Endothelial cell of umbilical vein (primary cell): ENCODE data around the gene PLEKHG3. TPM values are rescaled to one million over a fixed set of nuclear protein-coding genes. Genes with fewer than 3 reads are reported as not detected.

ENCODE experiments used
- BruUV-seq: library from RNA; stranded (reverse); fragments of 400-500 nt; replicated peaks from 2 replicates; lab custom pipeline; 2021; lab: Mats Ljungman, UMichigan
- CTCF ChIA-PET: fragments of 300-600, 350-600 bp; sonication (Branson Sonifier 250); formaldehyde crosslinking; loops from one replicate; lab custom pipeline; 2021; ENCODE audit warnings: antibody characterized with exemption, inconsistent platforms; lab: Charles Lee
- POLR2A ChIA-PET: fragments of 300-600, 350-600 bp; sonication (Branson Sonifier 250); formaldehyde crosslinking; loops from one replicate; lab custom pipeline; 2021; ENCODE audit warnings: antibody characterized with exemption, inconsistent platforms; lab: Charles Lee
- DNase-seq: peaks from one replicate; pipeline ENCODE4 v3.0.0-alpha.2; 2011; ENCODE audit warnings: low read depth, low spot score
- FAIRE-seq: peaks from 2 replicates; lab custom pipeline; 2011; peaks lifted over from hg19 to GRCh38; lab: Jason Lieb, UNC
- H2AFZ ChIP-seq: 2 replicates; pipeline ENCODE4 v1.6.0; 2012; ENCODE audit warnings: low read depth, low read length, control low read depth, inconsistent platforms
- H3K27ac ChIP-seq: 2 replicates; pipeline ENCODE4 v1.5.1; 2011; ENCODE audit warnings: low read depth, mild to moderate bottlenecking, control low read depth, low read length, moderate library complexity; ENCODE audit not compliant: insufficient read depth
- H3K27me3 ChIP-seq, 2 experiments: 2 replicates each; pipeline versions ENCODE4 v1.6.0 to v1.6.1; 2011; ENCODE audit warnings: low read length in 2 of 2, mixed read lengths in 1 of 2; ENCODE audit not compliant: control insufficient read depth in 2 of 2, insufficient read depth in 2 of 2
- H3K36me3 ChIP-seq, 2 experiments: 2 replicates in 1 of 2; 3 replicates in 1 of 2; pipeline ENCODE4 v1.5.1; 2011; ENCODE audit warnings: low read length in 2 of 2, mild to moderate bottlenecking in 1 of 2, moderate library complexity in 1 of 2; ENCODE audit not compliant: control insufficient read depth in 2 of 2, insufficient read depth in 2 of 2; ENCODE audit errors: extremely low read depth in 1 of 2
- H3K4me1 ChIP-seq: 3 replicates; pipeline ENCODE4 v1.5.1; 2011; ENCODE audit warnings: mild to moderate bottlenecking, low read length; ENCODE audit not compliant: control insufficient read depth, insufficient read depth; ENCODE audit errors: extremely low read depth
- H3K4me2 ChIP-seq: 2 replicates; pipeline ENCODE4 v1.6.1; 2011; ENCODE audit warnings: low read length, control low read depth, mixed read lengths; ENCODE audit not compliant: insufficient read depth
- H3K4me3 ChIP-seq, 3 experiments: fragments of 200-600 bp in 1 of 3; sonication (generic), shearing (Covaris generic) in 1 of 3; replicated peaks in 1 of 3; 2 replicates each; pipeline ENCODE4 v1.5.1; 2011 to 2016; ENCODE audit warnings: control low read depth in 3 of 3, low read length in 3 of 3, mild to moderate bottlenecking in 2 of 3, inconsistent platforms in 1 of 3, low read depth in 1 of 3, moderate library complexity in 1 of 3; ENCODE audit not compliant: insufficient read depth in 1 of 3
- H3K79me2 ChIP-seq: 2 replicates; pipeline ENCODE4 v1.6.0; 2012; ENCODE audit warnings: low read length, inconsistent platforms; ENCODE audit not compliant: control insufficient read depth, insufficient read depth
- H3K9ac ChIP-seq: replicated peaks from 2 replicates; pipeline ENCODE3; 2011; ENCODE audit warnings: low read length, control low read depth; ENCODE audit not compliant: insufficient read depth; ENCODE audit errors: extremely low read depth
- H3K9me1 ChIP-seq: replicated peaks from 3 replicates; pipeline ENCODE4 v1.6.0; 2011; ENCODE audit warnings: mild to moderate bottlenecking, low read length; ENCODE audit not compliant: control insufficient read depth, insufficient read depth; ENCODE audit errors: extremely low read depth
- H3K9me3 ChIP-seq: replicated peaks from 2 replicates; pipeline ENCODE4 v1.5.1; 2012; ENCODE audit warnings: low read length, inconsistent platforms; ENCODE audit not compliant: control insufficient read depth, insufficient read depth
- H4K20me1 ChIP-seq: replicated peaks from 2 replicates; pipeline ENCODE3; 2011; ENCODE audit warnings: mild to moderate bottlenecking, low read length; ENCODE audit not compliant: control insufficient read depth, insufficient read depth; ENCODE audit errors: extremely low read depth
- EZH2 ChIP-seq: IDR thresholded peaks from 2 replicates; pipeline ENCODE4 v1.6.1; 2012; ENCODE audit warnings: borderline replicate concordance, low read depth, mild to moderate bottlenecking, moderate library complexity, low read length, inconsistent platforms; ENCODE audit not compliant: severe bottlenecking
- FOS ChIP-seq: IDR thresholded peaks from 2 replicates; pipeline ENCODE4 v1.6.1; 2011; ENCODE audit warnings: mild to moderate bottlenecking, low read length, moderate library complexity, borderline replicate concordance; ENCODE audit not compliant: insufficient read depth
- GATA2 ChIP-seq: IDR thresholded peaks from 2 replicates; pipeline ENCODE4 v1.7.0; 2011; ENCODE audit warnings: low read depth, mild to moderate bottlenecking, moderate library complexity, mixed read lengths, low read length; ENCODE audit not compliant: insufficient read length, insufficient read depth
- JUN ChIP-seq: IDR thresholded peaks from 2 replicates; pipeline ENCODE4 v1.6.1; 2011; ENCODE audit warnings: borderline replicate concordance, low read depth; ENCODE audit not compliant: insufficient read length, insufficient read depth
- MYC ChIP-seq: IDR thresholded peaks from one replicate; pipeline ENCODE4 v1.6.1; 2011; ENCODE audit warnings: mild to moderate bottlenecking, low read depth, low read length
- POLR2A ChIP-seq: IDR thresholded peaks from 2 replicates; pipeline ENCODE4 v1.6.1; 2012; ENCODE audit warnings: low read depth, mild to moderate bottlenecking, control low read depth, low read length
- POLR2AphosphoS5 ChIP-seq: IDR thresholded peaks from 2 replicates; pipeline ENCODE4 v1.6.1; 2012; ENCODE audit warnings: low read depth, mild to moderate bottlenecking, control low read depth, low read length, moderate library complexity; ENCODE audit not compliant: insufficient read depth
- dilution Hi-C: fragments of 300-500 bp; cut with MboI; formaldehyde crosslinking; loops from one replicate; pipeline ENCODE4 v1.15.0; 2019; ENCODE audit warnings: low sequenced_read_pairs; ENCODE audit not compliant: extremely low pct_ligation_motif_present
- intact Hi-C: fragments of 100-400 bp; cut with micrococcal nuclease; formaldehyde crosslinking; loops from one replicate; pipeline ENCODE4 v1.10.0; 2022
- polyA plus RNA-seq, 4 experiments: library from polyadenylated mRNA; depleted of rRNA in 3 of 4; stranded (reverse) in 3 of 4; unstranded in 1 of 4; fragments of >200 nt; gene quantifications; 2 replicates each; pipeline versions ENCODE4 v1.2.1 to v1.2.3, GENCODE V29; 2011 to 2012; ENCODE audit warnings: missing spikeins in 1 of 4
- total RNA-seq: library from RNA; stranded (reverse); gene quantifications from 2 replicates; pipeline ENCODE4 v1.2.3, GENCODE V29; 2021
- TF ChIP-seq, protein P1 (sequence below): IDR thresholded peaks from 2 replicates; pipeline ENCODE4 v1.6.1; 2011; ENCODE audit not compliant: insufficient read depth, insufficient read length
- TF ChIP-seq, protein P2 (sequence below), 2 donors: IDR thresholded peaks; 1 replicate in 1 of 2; 2 replicates in 1 of 2; pipeline ENCODE4 v1.5.1; 2011; ENCODE audit warnings: low read length in 2 of 2, mild to moderate bottlenecking in 2 of 2, moderate library complexity in 2 of 2, control low read depth in 1 of 2, inconsistent platforms in 1 of 2, low read depth in 1 of 2; ENCODE audit not compliant: insufficient read depth in 1 of 2; ENCODE audit errors: extremely low read depth in 1 of 2

The PLEKHG3 gene
- total and polyA plus RNA-seq, 2 donors (not counting 3 experiments of a cell fraction or from before 2014, with no cell fraction given): 6.6 to 8.0 TPM

DNA sequence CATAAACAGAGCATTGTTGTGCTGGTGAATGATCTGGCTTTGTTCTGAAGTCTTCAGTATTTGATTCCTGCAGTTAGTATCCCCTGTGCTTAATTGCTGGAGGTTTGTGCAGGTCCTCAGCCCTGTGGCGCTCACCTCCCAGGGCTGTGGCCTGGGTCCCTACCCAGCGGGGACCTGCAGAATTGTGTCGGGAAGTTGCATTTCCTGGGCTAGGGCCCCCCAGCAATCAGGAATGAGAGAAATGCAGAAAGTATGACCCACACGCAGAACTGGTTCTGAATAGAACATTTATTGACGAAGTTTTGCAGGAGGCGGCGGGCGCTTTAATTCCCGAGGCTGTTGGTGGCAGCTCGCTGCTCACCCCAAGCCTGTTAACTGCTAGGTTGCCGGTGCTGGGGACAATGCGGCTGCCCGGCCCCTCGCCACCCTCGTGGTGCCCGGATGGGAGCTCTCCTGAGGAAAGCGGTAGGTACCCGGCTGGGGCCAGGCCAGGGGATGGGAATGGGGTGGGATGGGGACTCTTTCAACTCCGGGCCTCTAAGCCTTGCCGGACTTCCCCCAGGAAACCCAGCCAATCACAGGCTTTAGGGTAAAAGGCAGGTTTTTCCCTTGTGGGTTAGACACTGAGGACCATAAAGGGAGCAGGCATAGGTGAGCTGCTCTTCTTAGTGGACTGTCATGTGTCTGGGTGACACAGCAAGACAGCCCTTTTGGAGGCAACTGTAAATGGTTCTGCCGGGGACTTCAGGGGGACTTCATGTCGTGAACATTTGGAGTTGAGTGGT, 11.6 kb downstream of the PLEKHG3 start:
- Histone ChIP-seq H3K4me1 (peaks cover 12% of the 10 kb centered on the region), H3K9ac (no peak overlapping the region), H3K4me3 (no peak overlapping the region), H4K20me1 (no peaks in the 10 kb centered on the region), H3K4me2 (no peak overlapping the region), H3K9me1 (no peaks in the 10 kb centered on the region), H3K79me2 (peaks cover 5% of the 10 kb centered on the region), H3K9me3 (no peaks in the 10 kb centered on the region), H3K27me3 (no peaks in the 10 kb centered on the region), H3K27ac (no peak overlapping the region), H3K36me3 (no peaks in the 10 kb centered on the region), H2AFZ (no peak overlapping the region)
- dilution Hi-C loops: no loop called here
- ChIA-PET CTCF (interaction anchor here (1.4 kb wide), 1 partner anchor 9 kb away, joined by 3 read pairs; no protein-coding TSS in a partner anchor), POLR2A (no interaction called here)
- no TSS peak for BruUV-seq
- intact Hi-C loops: no loop called here
- TF ChIP-seq MYC (no peak), EZH2 (no peak), POLR2AphosphoS5 (no peak), GATA2 (no peak), JUN (no peak)
- TF ChIP-seq, protein P1, sequence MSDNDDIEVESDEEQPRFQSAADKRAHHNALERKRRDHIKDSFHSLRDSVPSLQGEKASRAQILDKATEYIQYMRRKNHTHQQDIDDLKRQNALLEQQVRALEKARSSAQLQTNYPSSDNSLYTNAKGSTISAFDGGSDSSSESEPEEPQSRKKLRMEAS: no peak
- no peak for DNase-seq
- FAIRE-seq: no peak

DNA sequence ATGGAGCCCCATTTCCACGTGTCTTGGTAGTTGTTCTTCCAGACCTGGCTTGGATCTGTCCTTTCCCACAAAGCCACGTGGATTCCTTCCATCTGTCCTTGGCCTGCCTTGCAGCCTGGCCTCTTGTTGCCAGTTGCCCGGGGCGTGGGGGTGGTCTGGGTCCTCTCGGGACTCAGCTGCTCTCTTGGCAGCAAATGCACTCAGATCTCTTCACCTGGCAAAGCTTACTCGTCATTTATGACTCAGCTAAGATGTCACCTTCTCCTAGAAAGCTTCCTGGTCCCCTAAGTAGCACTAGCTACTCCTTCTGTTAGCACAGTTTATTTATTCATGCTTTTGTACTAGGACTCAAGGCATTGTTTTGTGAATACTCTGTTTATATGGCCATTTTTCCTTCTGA, 13.6 kb downstream of the PLEKHG3 start:
- Histone ChIP-seq H4K20me1 (no peaks in the 10 kb centered on the region), H3K4me3 (no peak overlapping the region), H3K9ac (no peak overlapping the region), H3K27ac (no peak overlapping the region), H3K4me2 (no peak overlapping the region), H2AFZ (no peak overlapping the region), H3K4me1 (peaks cover 16% of the 10 kb centered on the region), H3K36me3 (no peaks in the 10 kb centered on the region), H3K9me3 (no peaks in the 10 kb centered on the region), H3K9me1 (no peaks in the 10 kb centered on the region), H3K79me2 (peaks cover 5% of the 10 kb centered on the region), H3K27me3 (no peaks in the 10 kb centered on the region)
- ChIA-PET POLR2A (no interaction called here), CTCF (interaction anchor here (1.1 to 1.2 kb wide), 2 partner anchors 44 to 46 kb away, joined by 3 read pairs; no protein-coding TSS in a partner anchor)
- FAIRE-seq (no peak), DNase-seq (no peak)
- dilution Hi-C loops (no loop called here), intact Hi-C loops (no loop called here)
- BruUV-seq: no TSS peak
- TF ChIP-seq, protein P1: no peak
- TF ChIP-seq, protein P2, sequence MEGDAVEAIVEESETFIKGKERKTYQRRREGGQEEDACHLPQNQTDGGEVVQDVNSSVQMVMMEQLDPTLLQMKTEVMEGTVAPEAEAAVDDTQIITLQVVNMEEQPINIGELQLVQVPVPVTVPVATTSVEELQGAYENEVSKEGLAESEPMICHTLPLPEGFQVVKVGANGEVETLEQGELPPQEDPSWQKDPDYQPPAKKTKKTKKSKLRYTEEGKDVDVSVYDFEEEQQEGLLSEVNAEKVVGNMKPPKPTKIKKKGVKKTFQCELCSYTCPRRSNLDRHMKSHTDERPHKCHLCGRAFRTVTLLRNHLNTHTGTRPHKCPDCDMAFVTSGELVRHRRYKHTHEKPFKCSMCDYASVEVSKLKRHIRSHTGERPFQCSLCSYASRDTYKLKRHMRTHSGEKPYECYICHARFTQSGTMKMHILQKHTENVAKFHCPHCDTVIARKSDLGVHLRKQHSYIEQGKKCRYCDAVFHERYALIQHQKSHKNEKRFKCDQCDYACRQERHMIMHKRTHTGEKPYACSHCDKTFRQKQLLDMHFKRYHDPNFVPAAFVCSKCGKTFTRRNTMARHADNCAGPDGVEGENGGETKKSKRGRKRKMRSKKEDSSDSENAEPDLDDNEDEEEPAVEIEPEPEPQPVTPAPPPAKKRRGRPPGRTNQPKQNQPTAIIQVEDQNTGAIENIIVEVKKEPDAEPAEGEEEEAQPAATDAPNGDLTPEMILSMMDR (IDR thresholded peaks at IDR 0.05; ENCODE audit: extremely low read depth in 1 of 2, insufficient read depth in 1 of 2, low read depth in 1 of 2, low read length in 2 of 2): no peak
- no peak for TF ChIP-seq EZH2
- TF ChIP-seq MYC: no peak
- no peak for TF ChIP-seq GATA2
- TF ChIP-seq FOS: no peak
- no peak for TF ChIP-seq POLR2A
- TF ChIP-seq POLR2AphosphoS5: no peak
- TF ChIP-seq JUN: no peak
